Lung (tissue), 12 donors: ENCODE measurements around the gene USP54. TPM values are rescaled to one million over a fixed set of nuclear protein-coding genes. Genes with fewer than 3 reads are reported as not detected.

Experiments used
- ATAC-seq: fragments of 200-7000 bp; cut with Tn5 transposase; one replicate; pipeline ENCODE4 v1.9.1; 2020; ENCODE audit warnings: moderate number of reproducible peaks; ENCODE audit not compliant: insufficient read depth, low FRiP score
- DNase-seq, 3 donors: peaks; one replicate each; pipeline ENCODE4 v3.0.0-alpha.2; 2013 to 2017
- H3K27ac ChIP-seq, 2 donors: one replicate each; pipeline ENCODE4 v1.5.1; 2013; ENCODE audit warnings: mild to moderate bottlenecking in 2 of 2, moderate library complexity in 2 of 2, control low read depth in 1 of 2, inconsistent platforms in 1 of 2, low read depth in 1 of 2, low read length in 1 of 2
- H3K27me3 ChIP-seq, 3 donors: one replicate each; pipeline ENCODE4 v1.5.1; 2013; ENCODE audit warnings: low read length in 2 of 3; ENCODE audit not compliant: control insufficient read depth in 3 of 3, insufficient read depth in 3 of 3
- H3K36me3 ChIP-seq, 4 donors: one replicate each; pipeline ENCODE4 v1.5.1; 2013; ENCODE audit warnings: low read length in 4 of 4, mild to moderate bottlenecking in 1 of 4, moderate library complexity in 1 of 4; ENCODE audit not compliant: control insufficient read depth in 4 of 4, insufficient read depth in 4 of 4
- H3K4me1 ChIP-seq, 5 donors: one replicate each; pipeline ENCODE4 v1.5.1; 2013; ENCODE audit warnings: low read length in 5 of 5, mild to moderate bottlenecking in 2 of 5, moderate library complexity in 1 of 5; ENCODE audit not compliant: control insufficient read depth in 5 of 5, insufficient read depth in 5 of 5
- H3K4me3 ChIP-seq: one replicate; pipeline ENCODE4 v1.5.1; 2013; ENCODE audit warnings: mild to moderate bottlenecking, control low read depth, moderate library complexity
- H3K9ac ChIP-seq, 2 donors: one replicate each; pipeline ENCODE4 v1.5.1; 2013; ENCODE audit warnings: low read length in 2 of 2, control low read depth in 1 of 2; ENCODE audit not compliant: insufficient read depth in 1 of 2
- H3K9me3 ChIP-seq, 4 donors: one replicate each; pipeline ENCODE4 v1.5.1; 2013; ENCODE audit warnings: low read length in 3 of 4, mild to moderate bottlenecking in 1 of 4, moderate library complexity in 1 of 4; ENCODE audit not compliant: control insufficient read depth in 4 of 4, insufficient read depth in 3 of 4
- CTCF ChIP-seq: IDR thresholded peaks from 2 replicates; pipeline ENCODE4 v1.5.1; 2012; ENCODE audit warnings: mild to moderate bottlenecking; ENCODE audit errors: control extremely low read depth, extremely low read depth
- WGBS, 2 donors: extraction: QIAGEN DNeasy Blood & Tissue Kit; methylation state at CpG; one replicate each; pipeline ENCODE4 v1.1.7; 2013; 5-methylcytosine and 5-hydroxymethylcytosine counted together
- polyA plus RNA-seq, 2 donors: library from polyadenylated mRNA; stranded (reverse); fragments of 200-250 nt; gene quantifications; one replicate each; pipeline ENCODE4 v1.2.1, GENCODE V29; 2013
- total RNA-seq, 2 donors: library from RNA; depleted of rRNA in 1 of 2; stranded (reverse); fragments of >200 nt in 1 of 2; gene quantifications; one replicate each; pipeline ENCODE4 v1.2.1, GENCODE V29; 2014 to 2021
- donor health status: control.
- donor health status: control.
- donor health status: Bipolar disorder and iron deficiency.
- donor health status: healthy.
- donor health status: DM: yes; HTN: yes; CAD: no.

The USP54 gene
- total and polyA plus RNA-seq, 4 donors: 19.7 to 165 (median 62.9) TPM

- 83 to 87% methylated on average over 2 of the region's 2 CpGs for WGBS, 2 donors
- Histone ChIP-seq H3K4me1 (peaks cover 5 to 27% (median 10%) of the 10 kb centered on the region in 5 donors), H3K9ac (no peak overlapping the region), H3K36me3 (peaks cover 3 to 15% (median 9%) of the 10 kb centered on the region in 4 donors), H3K27me3 (no peaks in the 10 kb centered on the region), H3K27ac (no peak overlapping the region), H3K9me3 (no peaks in the 10 kb centered on the region), H3K4me3 (no peak overlapping the region)
- TF ChIP-seq CTCF: no peak
- DNase-seq: no peak
- ATAC-seq: no peak
These were observed 93.5 kb downstream of the USP54 start for GRCh38 chr10:73497623-73498022.

- H3K27me3 ChIP-seq: no peaks in the 10 kb centered on the region
- WGBS, 2 donors: 7 to 8% methylated on average over 23 to 28 of the region's 28 CpGs
- ATAC-seq: peak; percentile 84
- TF ChIP-seq CTCF: no peak
- no peaks in the 10 kb centered on the region for H3K9me3 ChIP-seq
- peaks cover 3 to 15% (median 9%) of the 10 kb centered on the region in 4 donors for H3K36me3 ChIP-seq
- peak within 1 kb of the TSS; percentile 93 to 100 for H3K27ac ChIP-seq
- H3K4me3 ChIP-seq: peak within 1 kb of the TSS; percentile 91
- peak within 1 kb of the TSS; percentile 82 to 84 for H3K9ac ChIP-seq
- DNase-seq: peak; percentile 97 to 98 (median 97)
- peaks cover 5 to 27% (median 10%) of the 10 kb centered on the region in 5 donors for H3K4me1 ChIP-seq
These were observed 95.1 kb downstream of the USP54 start, which contains the start of gene PPP3CB for GRCh38 chr10:73495884-73496674. Gene PPP3CB, minus strand, starts transcription at chr10:73496024. Its CDS starts 135 bp downstream, at chr10:73495889.

- no peaks in the 10 kb centered on the region for H3K27me3 ChIP-seq
- H3K9me3 ChIP-seq: no peaks in the 10 kb centered on the region
- H3K36me3 ChIP-seq: peaks cover 3 to 15% (median 8%) of the 10 kb centered on the region in 4 donors
- H3K4me1 ChIP-seq: peaks cover 5 to 27% (median 10%) of the 10 kb centered on the region in 5 donors
- ATAC-seq (peak; percentile 97), DNase-seq (peak; percentile 83 to 87 (median 86))
- peak overlapping the region; percentile 93 to 100 for H3K27ac ChIP-seq
- TF ChIP-seq CTCF: no peak
- peak overlapping the region; percentile 91 for H3K4me3 ChIP-seq
- 0% methylated on average over 46 to 55 of the region's 55 CpGs for WGBS, 2 donors
- peak overlapping the region; percentile 65 to 82 for H3K9ac ChIP-seq
These were observed 95.8 kb downstream of the USP54 start for GRCh38 chr10:73495226-73495883.
